HT-29 (cell line): ENCODE data around the gene RMI2. TPM values are rescaled to one million over a fixed set of nuclear protein-coding genes. Genes with fewer than 3 reads are reported as not detected.

Source experiments
- DNase-seq: peaks from one replicate; pipeline ENCODE4 v3.0.0-alpha.2; 2015; ENCODE audit warnings: low spot score
- total RNA-seq: library from RNA; depleted of rRNA; stranded (reverse); fragments of >200 nt; shearing (Covaris generic); gene quantifications from 2 replicates; pipeline ENCODE4 v1.2.3, GENCODE V29; 2014

The RMI2 gene
- total RNA-seq, 1 experiment from 2014 or later = 20.9 TPM

GRCh38 chr16:11327277-11328171 is 17.7 kb upstream of the RMI2 start:
- no peak for DNase-seq

- DNase-seq = peak; percentile 28
Observed at GRCh38 chr16:11328172-11329070, 16.8 kb upstream of the RMI2 start.

GRCh38 chr16:11329071-11329491 is 16.2 kb upstream of the RMI2 start:
- no peak for DNase-seq

- no peak for DNase-seq
Observed at GRCh38 chr16:11329891-11330290, 15.4 kb upstream of the RMI2 start.

- DNase-seq = no peak
Observed at GRCh38 chr16:11330526-11331237, 14.6 kb upstream of the RMI2 start.

- DNase-seq = no peak
Observed at GRCh38 chr16:11331967-11332366, 13.3 kb upstream of the RMI2 start.

- no peak for DNase-seq
Observed at GRCh38 chr16:11333010-11333409, 12.2 kb upstream of the RMI2 start.

- no peak for DNase-seq
Observed at GRCh38 chr16:11333702-11334101, 11.6 kb upstream of the RMI2 start.

GRCh38 chr16:11334831-11335404 is 10.3 kb upstream of the RMI2 start:
- DNase-seq = no peak

- DNase-seq = no peak
Observed at GRCh38 chr16:11339075-11339474, 6.2 kb upstream of the RMI2 start.

- DNase-seq = no peak
Observed at GRCh38 chr16:11340710-11341109, 4.5 kb upstream of the RMI2 start.

GRCh38 chr16:11341371-11341770 is 3.9 kb upstream of the RMI2 start:
- no peak for DNase-seq

- DNase-seq = no peak
Observed at GRCh38 chr16:11342021-11342855, 3.0 kb upstream of the RMI2 start.

GRCh38 chr16:11346700-11347319 is 1.6 kb downstream of the RMI2 start:
- DNase-seq = no peak

- no peak for DNase-seq
Observed at GRCh38 chr16:11347831-11348230, 2.6 kb downstream of the RMI2 start.

GRCh38 chr16:11348737-11349598 is 3.7 kb downstream of the RMI2 start:
- no peak for DNase-seq

GRCh38 chr16:11349599-11350276 is 4.5 kb downstream of the RMI2 start:
- no peak for DNase-seq

- no peak for DNase-seq
Observed at GRCh38 chr16:11350519-11350918, 5.3 kb downstream of the RMI2 start.
